GM18520 (cell line): Measurements from ENCODE around the gene OR2A7.
"Not testable (repeated sequence)": the region's sequence is repeated elsewhere in the genome, so short reads cannot be mapped to it uniquely, and the experiment has no call there.

Experiments
- ATAC-seq: cut with Tn5 transposase; IDR thresholded peaks from one replicate; pipeline ENCODE4 v1.9.1; 2021; ENCODE audit not compliant: unreplicated experiment

OR2A7 gene

DNA sequence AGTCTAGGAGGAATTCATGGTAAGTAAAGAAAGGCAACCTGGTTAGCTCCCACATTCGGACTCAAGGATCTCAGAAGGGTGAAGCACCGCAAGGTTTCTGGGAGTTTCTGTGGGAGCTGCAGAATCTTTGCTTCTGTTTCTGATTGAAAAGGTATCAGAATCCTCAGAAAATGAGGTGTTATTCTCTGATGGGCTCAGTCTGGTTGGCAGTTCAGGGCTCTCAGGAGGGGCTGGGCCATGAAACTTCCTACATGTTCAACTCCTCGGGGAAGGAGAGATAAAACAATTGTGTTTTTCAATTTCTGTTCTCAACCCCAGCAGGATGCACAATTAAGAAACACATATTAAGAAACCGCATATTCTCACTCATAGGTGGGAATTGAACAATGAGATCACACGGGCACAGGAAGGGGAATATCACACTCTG, 9.1 kb downstream of the OR2A7 start:
- ATAC-seq, result no peak

DNA sequence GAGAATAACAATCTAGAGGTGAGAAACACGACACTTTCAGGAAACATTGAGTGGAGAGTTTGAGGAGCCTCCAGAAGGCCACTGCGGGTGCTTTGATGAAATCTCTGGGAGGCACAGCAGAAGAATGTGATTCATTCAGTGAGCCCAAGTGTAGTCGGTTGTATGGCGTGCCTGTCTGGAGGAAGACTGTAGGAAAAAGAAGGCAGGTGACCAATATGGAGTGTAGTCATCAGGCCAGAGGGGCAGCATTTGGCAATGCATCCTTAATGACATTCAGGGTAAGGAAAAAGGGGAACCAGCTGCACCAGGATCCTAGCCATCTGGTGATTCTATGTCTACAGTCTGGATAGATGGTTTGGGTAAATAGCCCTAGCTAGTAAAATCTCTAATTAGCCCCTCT, 12.3 kb downstream of the OR2A7 start:
- not testable (repeated sequence) for ATAC-seq

DNA sequence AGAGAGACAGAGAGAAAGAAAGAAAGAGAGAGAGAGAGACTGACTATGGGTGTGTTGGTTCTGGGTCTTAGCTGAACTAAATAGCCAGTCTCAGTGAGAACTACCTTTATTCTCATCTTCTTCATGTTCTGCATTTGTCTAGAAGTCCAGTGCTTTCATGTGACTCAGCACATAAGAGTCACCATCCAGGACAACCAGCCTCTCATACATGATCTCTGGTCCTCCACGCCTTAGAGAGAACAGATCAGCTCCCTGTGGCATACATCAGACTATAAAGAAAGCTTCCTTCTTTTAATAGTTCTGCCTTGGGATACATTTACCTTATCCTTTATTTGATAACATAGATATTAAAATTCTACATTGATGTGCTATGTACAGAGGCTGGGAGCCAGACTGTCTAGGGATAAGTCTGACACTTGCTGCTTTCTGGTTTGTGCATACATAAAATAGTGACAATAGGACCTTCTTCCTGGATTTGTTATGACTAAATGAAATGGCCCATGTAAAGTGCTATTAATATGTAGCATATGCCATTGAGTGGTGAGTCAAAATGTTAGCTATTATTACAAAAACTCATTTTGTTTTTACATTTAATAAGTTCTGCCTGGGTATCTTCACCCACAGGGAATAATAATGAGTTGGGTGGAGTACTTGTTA, 16.8 kb downstream of the OR2A7 start:
- not testable (repeated sequence) for ATAC-seq

DNA sequence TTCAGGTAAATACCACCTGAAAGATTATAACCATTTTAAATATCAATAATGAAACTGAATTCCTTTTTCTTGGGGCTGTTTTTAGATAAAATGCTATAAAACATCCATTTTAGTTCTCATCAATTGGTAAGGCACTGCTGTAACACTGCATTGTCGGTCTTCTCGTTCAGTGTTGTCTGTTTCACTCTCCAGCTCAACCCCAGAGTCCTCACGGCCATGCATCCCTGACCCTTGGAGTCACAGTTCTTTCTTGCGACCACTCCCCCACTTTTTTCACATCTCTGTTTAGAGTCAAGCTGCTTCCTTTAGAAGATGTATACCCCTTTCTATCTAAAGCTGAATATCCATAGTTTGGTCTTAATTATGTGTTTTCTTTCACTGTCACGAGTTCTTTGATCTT, 17.6 kb downstream of the OR2A7 start:
- ATAC-seq, result not testable (repeated sequence)

DNA sequence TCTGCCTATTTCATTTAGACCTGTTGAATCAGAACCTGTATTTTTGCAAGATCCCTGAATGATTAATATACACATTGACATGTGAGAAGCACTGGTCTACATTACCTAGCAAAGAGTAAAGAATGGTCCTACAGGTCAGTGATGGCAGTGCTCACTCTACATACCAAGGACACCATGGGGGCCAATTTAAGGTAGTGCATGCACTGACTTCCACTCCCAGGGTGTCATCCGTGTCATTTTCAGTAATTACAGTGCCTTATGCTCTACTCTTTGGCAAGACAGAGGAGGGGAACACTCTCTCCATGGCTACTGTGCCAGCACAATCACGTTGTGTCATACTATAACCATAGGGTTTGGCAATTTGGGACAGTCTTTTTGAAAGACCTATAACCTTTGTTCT, 19.2 kb downstream of the OR2A7 start:
- ATAC-seq, result not testable (repeated sequence)

DNA sequence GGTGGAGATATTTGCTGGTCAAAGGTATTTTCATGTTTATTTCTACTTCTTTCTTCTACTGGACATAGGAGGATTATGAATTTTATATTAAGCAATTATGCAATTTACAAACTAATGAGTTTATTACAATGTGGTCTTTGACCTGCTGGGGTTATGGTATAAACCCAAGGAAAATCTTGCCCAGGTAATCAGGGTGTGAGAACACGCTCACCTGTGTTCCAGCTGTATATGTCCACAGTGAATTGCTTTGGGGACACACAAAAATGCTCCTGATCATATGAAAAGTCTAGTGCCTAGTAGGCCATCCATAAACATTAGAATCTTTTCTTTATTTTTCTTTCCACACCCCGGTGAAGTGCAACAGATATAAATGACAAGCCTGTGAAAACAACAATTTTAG, 25.2 kb downstream of the OR2A7 start, which contains the start of gene OR2A42:
TSS of gene OR2A42 (minus strand) at position 241 of the 400 bp plus-strand sequence. CDS start 6,762 bp downstream, outside the sequence.
- ATAC-seq, result not testable (repeated sequence)

DNA sequence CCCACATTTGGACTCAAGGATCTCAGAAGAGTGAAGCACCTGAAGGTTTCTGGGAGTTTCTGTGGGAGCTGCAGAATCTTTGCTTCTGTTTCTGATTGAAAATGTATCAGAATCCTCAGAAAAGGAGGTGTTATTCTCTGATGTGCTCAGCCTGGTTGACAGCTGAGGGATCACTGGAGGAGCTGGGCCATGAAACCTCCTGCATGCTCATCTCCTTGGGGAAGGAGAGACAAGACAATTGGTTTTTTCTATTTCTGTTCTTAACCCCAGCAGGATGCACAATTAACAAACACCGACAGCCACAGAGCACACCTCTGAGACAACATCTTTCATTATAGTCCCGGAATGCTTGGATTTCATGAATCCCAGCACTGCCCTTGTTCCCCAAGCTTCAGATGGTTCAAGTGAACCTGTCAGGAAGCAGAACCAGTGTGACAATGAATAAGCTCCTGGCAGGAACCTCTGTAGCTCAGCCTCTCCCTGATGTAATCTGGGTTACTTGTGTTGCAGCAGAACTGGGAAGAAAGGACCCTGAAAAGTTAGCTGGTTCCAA, 26.0 kb downstream of the OR2A7 start:
- not testable (repeated sequence) for ATAC-seq

DNA sequence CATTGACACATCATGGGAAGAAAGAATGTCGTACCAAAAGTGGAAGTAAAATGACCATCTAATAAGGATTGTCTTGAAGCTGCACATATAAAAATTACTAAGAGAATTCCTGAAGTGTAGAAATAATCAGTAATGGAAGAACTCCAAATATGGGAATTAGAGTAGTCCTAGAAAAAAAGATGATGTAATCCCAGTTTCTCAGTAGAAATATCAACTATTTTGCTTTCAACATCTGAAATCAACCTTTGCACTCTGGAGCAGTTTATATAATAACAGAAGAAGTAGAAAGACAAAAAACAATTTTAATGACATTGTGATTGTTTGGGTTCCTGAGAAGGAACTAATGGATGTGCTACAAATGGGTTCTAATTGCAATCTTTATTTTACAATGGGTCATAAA, 31.6 kb downstream of the OR2A7 start:
- ATAC-seq, result not testable (repeated sequence)

DNA sequence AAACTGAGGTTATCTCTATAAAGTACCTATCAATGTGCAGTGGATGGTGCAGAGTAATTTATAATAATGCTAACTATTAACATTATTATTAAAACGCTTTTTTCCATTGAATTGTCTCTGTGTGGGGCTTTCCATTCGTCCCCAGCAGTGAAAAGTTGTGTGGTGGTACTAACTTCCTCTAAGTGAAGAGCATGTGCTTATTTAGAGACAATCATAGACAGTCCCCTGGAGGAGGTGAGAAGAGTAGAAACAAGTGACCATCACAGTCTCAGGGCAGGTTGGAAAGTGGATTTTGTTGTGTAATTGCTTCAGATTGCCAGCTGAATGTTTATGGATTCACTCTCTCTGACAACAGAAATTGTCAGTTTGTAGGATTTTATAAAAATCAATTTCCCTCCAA, 33.6 kb downstream of the OR2A7 start:
- not testable (repeated sequence) for ATAC-seq

DNA sequence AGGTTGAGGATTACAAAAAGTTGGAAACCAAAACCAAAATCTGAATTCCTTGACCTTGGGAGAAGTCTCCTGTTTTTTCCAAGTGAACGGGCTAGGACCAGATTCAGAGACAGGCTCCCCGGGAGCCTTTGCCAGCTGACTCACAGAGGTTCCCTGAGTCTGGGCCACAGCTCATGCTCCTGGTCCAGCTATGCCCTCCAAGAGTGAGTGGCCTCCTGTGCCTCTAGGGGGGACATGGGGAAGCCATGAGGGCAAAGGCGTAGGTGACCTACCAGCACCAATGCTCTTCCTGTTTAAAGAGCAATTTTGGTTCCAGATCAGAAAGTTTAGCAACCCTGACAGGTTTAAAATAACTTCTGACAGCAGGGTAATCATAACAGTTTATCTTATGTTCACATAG, 35.8 kb downstream of the OR2A7 start:
- not testable (repeated sequence) for ATAC-seq

DNA sequence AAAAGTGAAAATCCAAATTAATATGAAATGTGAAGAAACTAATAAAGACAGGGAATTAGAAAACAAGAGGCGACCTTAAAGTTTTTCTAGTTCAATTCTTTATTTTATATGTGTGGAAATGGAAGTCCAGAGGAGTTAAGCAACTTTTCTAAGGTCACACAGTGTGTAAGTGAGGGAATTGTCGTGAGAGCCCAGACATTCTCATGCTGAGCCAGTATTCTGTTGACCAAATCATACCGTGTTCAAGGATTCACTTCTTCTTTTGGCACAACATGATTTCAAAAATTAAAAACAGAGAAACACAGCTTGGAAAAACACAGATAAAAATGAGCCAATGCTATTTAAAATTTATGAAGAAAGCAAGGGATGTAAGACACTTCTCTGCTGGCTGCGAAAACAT, 37.7 kb downstream of the OR2A7 start:
- not testable (repeated sequence) for ATAC-seq

DNA sequence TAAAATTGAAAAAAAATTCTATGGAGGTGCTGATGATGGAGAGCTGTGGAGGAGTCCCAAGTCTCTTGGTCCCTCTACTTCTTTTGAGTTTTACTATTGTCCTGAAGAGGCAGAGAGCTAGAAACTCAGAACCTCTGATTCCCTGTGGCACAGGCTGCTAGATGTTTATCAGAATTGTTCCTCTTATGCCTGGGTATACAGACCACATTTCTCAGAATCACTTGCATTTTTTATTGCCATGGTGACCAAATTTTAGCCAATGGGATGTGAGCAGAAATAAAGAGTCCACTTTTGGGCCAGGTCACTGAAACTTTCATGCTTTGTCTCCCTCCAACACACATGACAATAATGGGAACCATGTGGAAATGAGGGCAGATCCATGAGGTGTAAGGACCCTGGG, 40.9 kb downstream of the OR2A7 start:
- ATAC-seq, result not testable (repeated sequence)

DNA sequence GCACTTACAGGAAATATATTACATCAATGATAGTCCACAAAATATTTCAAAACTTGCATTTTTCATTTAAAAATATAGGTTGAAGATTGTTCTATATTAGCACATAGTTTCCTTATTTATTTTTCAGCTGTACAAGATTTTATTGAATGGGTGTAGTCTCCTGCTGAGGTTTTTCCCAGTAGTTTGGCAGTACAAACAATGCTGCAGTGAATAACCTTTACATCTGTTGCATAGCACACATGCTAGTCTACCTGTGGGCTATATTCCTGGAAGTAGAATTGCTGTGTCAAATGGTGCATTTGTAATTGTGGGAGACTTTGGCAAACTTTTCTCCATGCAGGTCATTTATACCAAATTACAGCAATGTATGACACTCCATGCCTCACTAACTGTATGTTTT, 44.1 kb downstream of the OR2A7 start:
- not testable (repeated sequence) for ATAC-seq

DNA sequence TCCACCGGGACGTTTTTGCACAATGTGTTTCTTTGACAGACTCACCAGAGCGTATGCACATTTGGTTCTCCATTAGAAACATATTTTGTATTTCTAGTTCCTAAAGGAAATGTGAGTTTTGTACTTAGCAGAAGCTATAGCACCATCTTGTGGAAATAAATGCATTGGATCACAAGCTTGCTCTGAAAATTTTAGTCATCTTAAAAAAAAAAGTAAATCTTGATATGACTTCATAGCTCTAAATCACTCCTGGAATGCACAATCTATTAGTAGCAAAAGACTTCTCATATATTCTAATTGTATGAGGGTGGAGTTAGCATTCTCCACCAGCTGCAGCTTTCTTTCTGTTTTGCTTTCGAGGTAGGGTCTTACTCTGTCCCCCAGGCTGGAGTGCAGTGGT, 45.4 kb downstream of the OR2A7 start:
- ATAC-seq, result not testable (repeated sequence)

DNA sequence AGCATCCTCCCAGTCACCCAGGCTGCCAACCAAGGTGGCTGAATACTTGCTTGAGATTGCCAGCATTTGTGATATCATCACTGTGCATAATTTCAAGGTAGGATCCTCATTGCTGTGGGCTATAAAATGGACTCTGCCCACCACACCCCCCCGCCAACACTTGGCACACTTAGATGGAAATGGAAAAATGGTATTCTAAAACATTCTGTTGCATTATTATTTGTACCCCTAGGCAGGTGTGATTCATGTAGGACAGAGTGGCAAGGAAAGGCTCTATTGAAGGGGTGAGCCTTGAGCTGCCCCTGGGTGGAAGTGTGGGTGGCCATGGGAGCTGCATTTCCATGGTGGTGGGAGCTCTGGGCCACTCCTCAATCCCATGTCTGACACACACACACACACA, 46.0 kb downstream of the OR2A7 start:
- ATAC-seq, result not testable (repeated sequence)

DNA sequence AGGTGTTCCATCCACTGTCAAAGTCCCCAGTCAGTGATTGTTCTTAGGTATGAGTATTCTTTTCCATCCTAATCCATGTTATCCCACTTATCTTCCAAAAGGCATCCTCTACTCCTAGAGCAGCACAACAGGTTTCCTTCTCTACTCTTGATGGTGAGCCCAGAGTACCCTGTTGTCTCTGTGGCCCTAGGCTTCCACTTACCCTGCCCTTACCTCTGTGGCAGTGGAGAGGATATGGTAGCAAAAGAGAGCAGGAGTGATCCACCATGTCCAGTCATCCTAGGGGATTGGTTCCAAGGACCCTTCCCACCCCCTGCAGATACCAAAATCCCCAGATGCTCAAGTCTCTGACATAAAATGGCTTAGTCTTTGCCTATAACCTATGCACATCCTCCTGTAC, 47.4 kb downstream of the OR2A7 start:
- not testable (repeated sequence) for ATAC-seq
